ELR (cell line): ENCODE results near the gene HCFC2.
"Not testable (repeated sequence)": the region's sequence is repeated elsewhere in the genome, so short reads cannot be mapped to it uniquely, and the experiment has no call there.

Experiments used
- DNase-seq: peaks from one replicate; pipeline ENCODE4 v3.0.0-alpha.2; 2015; ENCODE audit warnings: low read depth

Gene HCFC2

GRCh38 chr12:104057771-104058197 is 6.5 kb upstream of the HCFC2 start:
- DNase-seq, result peak; percentile 56

GRCh38 chr12:104058802-104059201 is 5.5 kb upstream of the HCFC2 start:
- no peak for DNase-seq

- no peak for DNase-seq
These were observed 4.4 kb upstream of the HCFC2 start for GRCh38 chr12:104059963-104060362.

GRCh38 chr12:104060791-104061190 is 3.5 kb upstream of the HCFC2 start:
- no peak for DNase-seq

- no peak for DNase-seq
These were observed 660 bp upstream of the HCFC2 start for GRCh38 chr12:104063712-104064030.

- DNase-seq, result peak; percentile 39
These were observed 604 bp downstream of the HCFC2 start for GRCh38 chr12:104064842-104065427.

GRCh38 chr12:104072099-104072498 is 7.8 kb downstream of the HCFC2 start:
- no peak for DNase-seq

- DNase-seq, result no peak
These were observed 9.4 kb downstream of the HCFC2 start for GRCh38 chr12:104073699-104074098.

- DNase-seq, result no peak
These were observed 14.7 kb downstream of the HCFC2 start for GRCh38 chr12:104079024-104079423.

GRCh38 chr12:104080764-104081163 is 16.4 kb downstream of the HCFC2 start:
- DNase-seq, result no peak

- DNase-seq, result no peak
These were observed 19.6 kb downstream of the HCFC2 start for GRCh38 chr12:104083769-104084475.

- peak; percentile 6 for DNase-seq
These were observed 26.4 kb downstream of the HCFC2 start for GRCh38 chr12:104090685-104091084.

GRCh38 chr12:104091136-104091535 is 26.8 kb downstream of the HCFC2 start:
- no peak for DNase-seq

GRCh38 chr12:104094284-104094683 is 30.0 kb downstream of the HCFC2 start:
- peak; percentile 36 for DNase-seq

GRCh38 chr12:104095289-104095688 is 31.0 kb downstream of the HCFC2 start:
- DNase-seq, result no peak

- no peak for DNase-seq
These were observed 33.6 kb downstream of the HCFC2 start for GRCh38 chr12:104097954-104098353.

- DNase-seq, result no peak
These were observed 41.1 kb downstream of the HCFC2 start for GRCh38 chr12:104105461-104105860.

GRCh38 chr12:104106965-104107364 is 42.6 kb downstream of the HCFC2 start:
- DNase-seq, result no peak

GRCh38 chr12:104108755-104109445 is 44.6 kb downstream of the HCFC2 start:
- DNase-seq, result peak; percentile 84

- no peak for DNase-seq
These were observed 45.3 kb downstream of the HCFC2 start for GRCh38 chr12:104109446-104110271.

GRCh38 chr12:104114834-104115586 is 50.7 kb downstream of the HCFC2 start:
- DNase-seq, result not testable (repeated sequence)

- DNase-seq, result no peak
These were observed 51.2 kb downstream of the HCFC2 start for GRCh38 chr12:104115587-104115975.
